Measurements from ENCODE around the gene ING5. TPM values are rescaled to one million over a fixed set of nuclear protein-coding genes. Genes with fewer than 3 reads are reported as not detected.
"Not testable (repeated sequence)": the region's sequence is repeated elsewhere in the genome, so short reads cannot be mapped to it uniquely, and the experiment has no call there.

ING5 gene
- total and polyA plus RNA-seq, 2 donors (not counting 3 experiments of a cell fraction or from before 2014, with no cell fraction given) = 24.5 to 33.4 TPM

DNA sequence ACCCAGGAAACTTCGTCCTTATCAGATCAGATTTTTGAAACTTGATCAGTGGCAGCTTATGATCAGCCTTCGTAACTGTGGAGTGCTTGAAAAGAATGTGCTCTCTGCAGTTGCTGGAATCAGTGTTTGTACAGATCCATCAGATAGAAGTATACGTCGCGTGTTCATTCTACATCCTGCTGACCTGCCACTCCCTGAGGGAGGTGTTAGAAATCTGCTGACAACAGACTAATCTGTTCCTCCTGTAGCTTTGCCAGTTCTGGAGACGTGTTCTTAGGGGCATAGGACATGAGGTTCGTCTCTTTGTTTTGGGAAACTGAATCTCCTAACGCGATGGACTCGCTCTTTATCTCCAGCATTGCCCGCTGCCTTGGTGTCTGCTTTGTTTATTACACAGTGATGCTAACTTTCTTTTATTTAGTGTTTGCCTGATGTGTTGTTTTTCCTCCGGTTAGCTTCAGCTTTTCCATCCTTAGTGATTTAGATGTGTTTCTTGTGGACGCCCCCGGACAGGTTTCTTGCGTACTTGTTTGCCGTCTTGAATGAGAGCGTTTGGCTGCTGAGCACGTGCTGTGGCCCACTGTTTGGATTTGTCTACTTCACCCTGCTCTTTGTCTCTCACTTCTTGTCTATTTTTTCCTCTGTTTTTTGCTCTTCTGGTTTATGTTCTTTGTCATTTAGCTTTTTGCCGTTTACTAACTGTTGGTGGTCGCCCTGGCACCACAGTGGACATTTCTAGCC, 57.4 kb downstream of the ING5 start:
- Histone ChIP-seq H3K27ac (ENCODE audit: insufficient read depth, low read depth, low read length) (no peak overlapping the region), H3K4me2 (ENCODE audit: insufficient read depth, low read length) (no peak overlapping the region), H3K4me1 (ENCODE audit: control insufficient read depth, extremely low read depth, insufficient read depth, low read length) (no peaks in the 10 kb centered on the region), H3K9ac (replicated peaks; ENCODE audit: extremely low read depth, insufficient read depth, low read length) (no peak overlapping the region), H3K9me1 (replicated peaks; ENCODE audit: control insufficient read depth, extremely low read depth, insufficient read depth, low read length) (no peaks in the 10 kb centered on the region), H3K27me3 (ENCODE audit: control insufficient read depth in 2 of 2, insufficient read depth in 2 of 2, low read length in 2 of 2) (no peaks in the 10 kb centered on the region), H4K20me1 (replicated peaks; ENCODE audit: control insufficient read depth, extremely low read depth, insufficient read depth, low read length) (no peaks in the 10 kb centered on the region), H3K4me3 (replicated peaks in 1 of 3; ENCODE audit: insufficient read depth in 1 of 3, low read depth in 1 of 3, low read length in 3 of 3) (no peak overlapping the region), H3K36me3 (ENCODE audit: control insufficient read depth in 2 of 2, extremely low read depth in 1 of 2, insufficient read depth in 2 of 2, low read length in 2 of 2) (peaks cover 0 to 6% of the 10 kb centered on the region in 2 experiments), H3K9me3 (replicated peaks; ENCODE audit: control insufficient read depth, insufficient read depth, low read length) (no peaks in the 10 kb centered on the region), H2AFZ (ENCODE audit: low read depth, low read length) (no peak overlapping the region), H3K79me2 (ENCODE audit: control insufficient read depth, insufficient read depth, low read length) (no peaks in the 10 kb centered on the region)
- DNase-seq (ENCODE audit: low read depth, low spot score) = no peak
- dilution Hi-C loops (cut with MboI; ENCODE audit: extremely low pct_ligation_motif_present, low sequenced_read_pairs) = no loop called here
- no peak for FAIRE-seq
- BruUV-seq (replicated peaks) = no TSS peak
- CTCF ChIA-PET = no interaction called here
- POLR2A ChIA-PET = no interaction called here
- TF ChIP-seq GATA2 (IDR thresholded peaks at IDR 0.05; ENCODE audit: insufficient read depth, insufficient read length, low read depth, low read length) (no peak), FOS (IDR thresholded peaks at IDR 0.05; ENCODE audit: borderline replicate concordance, insufficient read depth, low read length) (no peak), POLR2A (IDR thresholded peaks at IDR 0.05; ENCODE audit: low read depth, low read length) (no peak), JUN (IDR thresholded peaks at IDR 0.05; ENCODE audit: borderline replicate concordance, insufficient read depth, insufficient read length, low read depth) (no peak), EZH2 (IDR thresholded peaks at IDR 0.05; ENCODE audit: borderline replicate concordance, low read depth, low read length, severe bottlenecking) (no peak), MYC (IDR thresholded peaks at IDR 0.05; ENCODE audit: low read depth, low read length) (no peak), POLR2AphosphoS5 (IDR thresholded peaks at IDR 0.05; ENCODE audit: insufficient read depth, low read depth, low read length) (no peak)
- TF ChIP-seq, protein P1, sequence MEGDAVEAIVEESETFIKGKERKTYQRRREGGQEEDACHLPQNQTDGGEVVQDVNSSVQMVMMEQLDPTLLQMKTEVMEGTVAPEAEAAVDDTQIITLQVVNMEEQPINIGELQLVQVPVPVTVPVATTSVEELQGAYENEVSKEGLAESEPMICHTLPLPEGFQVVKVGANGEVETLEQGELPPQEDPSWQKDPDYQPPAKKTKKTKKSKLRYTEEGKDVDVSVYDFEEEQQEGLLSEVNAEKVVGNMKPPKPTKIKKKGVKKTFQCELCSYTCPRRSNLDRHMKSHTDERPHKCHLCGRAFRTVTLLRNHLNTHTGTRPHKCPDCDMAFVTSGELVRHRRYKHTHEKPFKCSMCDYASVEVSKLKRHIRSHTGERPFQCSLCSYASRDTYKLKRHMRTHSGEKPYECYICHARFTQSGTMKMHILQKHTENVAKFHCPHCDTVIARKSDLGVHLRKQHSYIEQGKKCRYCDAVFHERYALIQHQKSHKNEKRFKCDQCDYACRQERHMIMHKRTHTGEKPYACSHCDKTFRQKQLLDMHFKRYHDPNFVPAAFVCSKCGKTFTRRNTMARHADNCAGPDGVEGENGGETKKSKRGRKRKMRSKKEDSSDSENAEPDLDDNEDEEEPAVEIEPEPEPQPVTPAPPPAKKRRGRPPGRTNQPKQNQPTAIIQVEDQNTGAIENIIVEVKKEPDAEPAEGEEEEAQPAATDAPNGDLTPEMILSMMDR (IDR thresholded peaks at IDR 0.05; ENCODE audit: extremely low read depth in 1 of 2, insufficient read depth in 1 of 2, low read depth in 1 of 2, low read length in 2 of 2) = no peak
- TF ChIP-seq, protein P2, sequence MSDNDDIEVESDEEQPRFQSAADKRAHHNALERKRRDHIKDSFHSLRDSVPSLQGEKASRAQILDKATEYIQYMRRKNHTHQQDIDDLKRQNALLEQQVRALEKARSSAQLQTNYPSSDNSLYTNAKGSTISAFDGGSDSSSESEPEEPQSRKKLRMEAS (IDR thresholded peaks at IDR 0.05; ENCODE audit: insufficient read depth, insufficient read length) = no peak
- intact Hi-C loops (cut with micrococcal nuclease) = no loop called here

DNA sequence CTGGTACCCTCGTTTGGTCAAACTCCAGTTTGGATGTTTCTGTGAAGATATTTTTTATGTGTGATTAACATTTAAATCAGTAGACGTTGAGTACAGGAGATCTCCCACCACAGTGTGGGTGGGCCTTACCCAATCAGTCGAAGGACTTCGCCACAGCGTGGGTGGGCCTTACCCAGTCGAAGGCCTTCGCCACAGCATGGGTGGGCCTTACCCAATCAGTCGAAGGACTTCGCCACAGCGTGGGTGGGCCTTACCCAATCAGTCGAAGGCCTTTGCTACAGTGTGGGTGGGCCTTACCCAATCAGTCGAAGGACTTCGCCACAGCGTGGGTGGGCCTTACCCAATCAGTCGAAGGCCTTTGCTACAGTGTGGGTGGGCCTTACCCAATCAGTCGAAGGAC, 58.1 kb downstream of the ING5 start:
- BruUV-seq (replicated peaks); H3K36me3 ChIP-seq (ENCODE audit: control insufficient read depth in 2 of 2, extremely low read depth in 1 of 2, insufficient read depth in 2 of 2, low read length in 2 of 2); POLR2A ChIA-PET; H3K9me3 ChIP-seq (replicated peaks; ENCODE audit: control insufficient read depth, insufficient read depth, low read length); H3K27me3 ChIP-seq (ENCODE audit: control insufficient read depth in 2 of 2, insufficient read depth in 2 of 2, low read length in 2 of 2); H3K79me2 ChIP-seq (ENCODE audit: control insufficient read depth, insufficient read depth, low read length); H3K4me3 ChIP-seq (replicated peaks in 1 of 3; ENCODE audit: insufficient read depth in 1 of 3, low read depth in 1 of 3, low read length in 3 of 3); intact Hi-C loops (cut with micrococcal nuclease); H3K9me1 ChIP-seq (replicated peaks; ENCODE audit: control insufficient read depth, extremely low read depth, insufficient read depth, low read length); CTCF ChIA-PET; H3K4me1 ChIP-seq (ENCODE audit: control insufficient read depth, extremely low read depth, insufficient read depth, low read length); H3K9ac ChIP-seq (replicated peaks; ENCODE audit: extremely low read depth, insufficient read depth, low read length); H2AFZ ChIP-seq (ENCODE audit: low read depth, low read length); DNase-seq (ENCODE audit: low read depth, low spot score); FAIRE-seq; H4K20me1 ChIP-seq (replicated peaks; ENCODE audit: control insufficient read depth, extremely low read depth, insufficient read depth, low read length); dilution Hi-C loops (cut with MboI; ENCODE audit: extremely low pct_ligation_motif_present, low sequenced_read_pairs); H3K4me2 ChIP-seq (ENCODE audit: insufficient read depth, low read length); H3K27ac ChIP-seq (ENCODE audit: insufficient read depth, low read depth, low read length): not testable (repeated sequence)

Data from endothelial cell of umbilical vein (primary cell).